ENCODE measurements around the gene NUP35.

The NUP35 gene, protein sequence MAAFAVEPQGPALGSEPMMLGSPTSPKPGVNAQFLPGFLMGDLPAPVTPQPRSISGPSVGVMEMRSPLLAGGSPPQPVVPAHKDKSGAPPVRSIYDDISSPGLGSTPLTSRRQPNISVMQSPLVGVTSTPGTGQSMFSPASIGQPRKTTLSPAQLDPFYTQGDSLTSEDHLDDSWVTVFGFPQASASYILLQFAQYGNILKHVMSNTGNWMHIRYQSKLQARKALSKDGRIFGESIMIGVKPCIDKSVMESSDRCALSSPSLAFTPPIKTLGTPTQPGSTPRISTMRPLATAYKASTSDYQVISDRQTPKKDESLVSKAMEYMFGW

DNA sequence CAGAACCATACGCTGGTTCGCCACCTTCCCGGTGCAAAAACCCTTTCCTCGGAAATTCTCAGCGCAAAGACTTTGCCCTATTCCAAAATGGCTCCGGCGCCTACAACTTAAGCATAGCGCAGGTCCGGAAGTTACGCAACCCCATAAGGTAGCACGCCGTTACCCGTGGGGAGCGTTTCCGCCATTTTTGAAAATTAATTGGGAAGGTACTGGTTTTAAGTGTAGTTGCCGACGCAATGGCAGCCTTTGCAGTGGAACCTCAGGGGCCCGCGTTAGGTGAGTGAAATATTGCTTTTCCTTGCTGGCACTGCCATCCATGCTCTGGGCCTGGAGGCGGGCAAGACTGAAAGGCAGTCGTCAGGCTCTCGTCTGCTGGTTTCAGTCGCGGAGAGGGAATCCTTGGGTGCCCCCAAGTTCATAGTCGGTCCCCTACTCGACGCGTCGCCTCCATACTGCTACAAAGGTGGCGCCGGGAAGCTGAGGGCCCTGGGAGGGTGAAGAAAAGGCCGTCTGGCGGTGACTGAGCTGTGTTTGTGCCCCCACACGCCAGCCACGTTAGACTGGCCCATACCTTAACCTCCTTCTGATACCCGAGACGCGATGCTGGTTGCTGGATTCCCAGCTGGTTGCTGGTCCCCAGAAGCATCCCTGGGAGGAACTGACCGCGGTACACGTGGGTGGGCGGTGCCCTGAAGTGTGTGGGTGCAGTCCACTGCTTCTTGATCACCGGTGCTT, at the start of gene NUP35:
Gene NUP35 (plus strand): TSS at position 222 of the 735 bp plus-strand sequence. CDS start 15 bp downstream, at position 237.
- peak; percentile 91 for DNase-seq (ENCODE audit: low spot score)

DNA sequence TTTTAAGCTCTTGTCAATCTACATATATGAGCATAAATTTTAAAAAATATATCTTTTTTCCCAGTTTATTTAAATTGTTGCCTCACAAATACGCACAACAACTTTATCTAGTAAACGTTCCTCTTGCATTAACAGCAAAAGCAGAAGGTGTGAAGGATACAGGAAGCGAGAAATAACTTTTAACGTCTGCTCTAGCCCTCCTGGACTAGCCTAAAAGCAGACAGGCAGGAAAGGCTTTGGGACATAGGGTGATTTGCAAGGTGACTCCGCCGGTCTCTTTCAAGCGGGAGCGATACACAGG, 46.1 kb upstream of the NUP35 start:
- no peak for DNase-seq (ENCODE audit: low spot score)

- DNase-seq (ENCODE audit: low spot score), result peak; percentile 97
Observed at GRCh38 chr2:183078464-183079138, 45.6 kb upstream of the NUP35 start, which contains the start of gene DUSP19. TSS of gene DUSP19 (plus strand) at chr2:183078747. CDS start at chr2:183078934, 187 bp downstream.

- DNase-seq (ENCODE audit: low spot score), result peak; percentile 62
Observed at GRCh38 chr2:183079139-183079775, 45.0 kb upstream of the NUP35 start.

- peak; percentile 75 for DNase-seq (ENCODE audit: low spot score)
Observed at GRCh38 chr2:183081911-183082310, 42.3 kb upstream of the NUP35 start.

- no peak for DNase-seq (ENCODE audit: low spot score)
Observed at GRCh38 chr2:183088061-183088460, 36.2 kb upstream of the NUP35 start.

GRCh38 chr2:183089192-183089851, 34.9 kb upstream of the NUP35 start:
- DNase-seq (ENCODE audit: low spot score), result no peak

DNA sequence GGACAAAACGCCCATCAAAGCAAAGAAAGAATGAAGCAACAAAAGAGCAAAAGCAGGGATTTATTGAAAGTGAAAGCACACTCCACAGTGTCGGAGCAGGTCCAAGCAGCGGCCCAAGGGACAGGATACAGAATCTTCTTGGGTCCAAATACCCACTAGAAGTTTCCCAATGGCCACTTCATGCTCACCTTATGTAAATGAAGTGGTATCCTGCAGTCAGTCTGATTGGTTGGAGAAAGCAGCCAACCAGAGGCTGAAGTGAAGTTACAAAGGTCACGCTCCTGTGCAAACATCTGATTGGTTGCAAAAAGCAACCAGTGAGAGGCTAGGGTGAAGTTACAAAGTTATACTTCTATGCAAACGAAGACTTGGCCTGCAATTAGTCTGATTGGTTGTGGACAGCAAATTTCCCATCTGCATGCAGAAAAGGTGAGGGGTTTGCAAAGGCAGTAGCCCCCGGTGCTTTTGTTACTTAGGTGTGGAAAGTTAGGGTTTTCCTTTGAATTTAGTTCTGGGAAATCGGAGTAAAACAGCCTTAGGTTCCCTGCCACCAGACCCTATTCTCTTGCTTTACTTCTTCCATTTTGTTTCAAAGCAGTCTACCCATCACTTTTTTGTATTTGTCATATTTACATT, 32.8 kb upstream of the NUP35 start:
- DNase-seq (ENCODE audit: low spot score), result no peak

DNA sequence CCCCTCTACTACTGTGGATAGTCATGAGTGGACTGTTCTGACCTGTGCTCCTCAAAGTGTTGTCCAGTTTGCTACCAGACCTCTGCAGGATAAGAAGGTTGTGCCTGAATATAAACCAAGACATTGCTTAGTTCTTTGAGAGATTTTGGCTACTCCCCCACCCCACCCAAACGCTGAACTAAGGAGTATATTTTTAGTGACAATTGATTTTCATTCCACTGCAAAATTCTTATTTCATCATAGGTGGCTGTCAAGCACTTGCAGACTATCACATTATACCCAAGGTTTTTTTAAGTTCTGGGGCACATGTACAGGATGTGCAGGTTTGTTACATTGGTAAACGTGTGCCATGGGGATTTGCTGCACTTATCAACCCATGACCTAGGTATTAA, 32.3 kb upstream of the NUP35 start:
- no peak for DNase-seq (ENCODE audit: low spot score)

DNA sequence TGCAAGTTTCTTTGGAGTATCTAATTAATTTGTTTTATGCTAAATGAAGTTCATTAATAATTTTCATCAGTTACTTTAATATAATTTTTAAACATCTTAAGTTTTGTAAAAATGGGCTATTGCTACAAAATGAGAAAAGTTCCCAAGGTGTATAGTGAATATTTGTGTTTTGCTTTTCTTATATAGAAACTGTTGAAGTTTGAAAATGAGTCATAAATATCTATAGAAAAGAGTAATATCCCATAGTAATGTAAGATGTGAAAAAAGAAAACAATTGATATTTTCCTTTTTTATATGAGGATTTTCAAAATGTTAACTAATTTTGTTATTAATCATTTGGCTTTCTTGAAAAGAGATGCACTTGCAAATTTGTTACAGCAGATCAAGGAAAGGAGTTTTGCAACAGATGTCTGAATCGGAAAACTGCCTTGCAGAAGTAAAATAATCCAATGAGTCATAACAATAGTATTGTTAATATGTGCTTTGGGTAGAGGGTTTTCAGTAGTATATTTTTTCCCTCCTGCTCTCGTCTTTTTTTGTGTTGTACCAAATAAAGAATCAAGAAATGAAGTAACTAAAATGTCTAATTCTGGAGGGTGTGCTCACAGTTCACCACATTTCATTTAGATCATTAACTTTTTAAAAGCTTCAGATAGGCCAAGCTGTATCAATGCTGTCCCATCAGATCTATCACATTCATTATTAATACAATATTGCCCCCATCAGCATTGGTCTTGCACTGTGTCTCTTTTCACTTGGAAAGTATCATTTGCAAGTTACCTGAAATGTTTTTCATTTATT, 30.2 kb upstream of the NUP35 start:
- no peak for DNase-seq (ENCODE audit: low spot score)

DNA sequence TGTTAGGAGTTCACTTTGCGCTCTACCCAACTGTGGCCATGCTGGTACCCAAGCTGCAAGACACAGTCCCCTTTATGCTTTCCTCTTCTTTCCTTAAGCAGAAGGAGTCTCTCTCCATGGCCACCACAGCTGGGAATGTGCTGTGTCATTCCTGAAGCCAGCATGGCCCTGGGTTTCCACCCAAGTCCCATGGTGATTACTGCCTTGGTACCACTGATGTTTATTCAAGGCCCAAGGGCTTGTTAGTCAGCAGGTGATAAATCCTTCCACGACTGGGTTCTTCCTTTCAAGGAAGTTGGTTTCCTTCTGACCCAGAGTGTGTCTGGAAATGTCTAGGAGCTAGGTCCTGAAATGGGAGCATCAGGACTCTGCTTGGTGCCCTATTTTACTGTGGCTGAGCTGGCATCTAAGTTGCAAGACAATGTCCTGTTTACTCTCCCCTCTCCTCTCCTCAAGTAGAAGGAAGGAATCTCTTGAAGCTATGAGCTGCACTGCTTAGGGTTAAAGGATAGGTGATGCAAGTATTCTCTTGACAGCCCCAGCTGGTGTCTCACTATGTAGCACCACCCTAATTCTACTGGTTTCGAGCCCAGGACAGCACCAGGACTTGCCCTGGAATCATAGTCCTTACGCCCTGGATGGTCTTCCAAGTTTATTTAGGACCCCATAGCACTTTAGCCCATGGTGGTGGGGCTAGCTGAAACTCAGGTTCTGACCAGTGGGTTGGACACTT, 18.7 kb upstream of the NUP35 start:
- no peak for DNase-seq (ENCODE audit: low spot score)

- no peak for DNase-seq (ENCODE audit: low spot score)
Observed at GRCh38 chr2:183112577-183112976, 11.7 kb upstream of the NUP35 start.

DNA sequence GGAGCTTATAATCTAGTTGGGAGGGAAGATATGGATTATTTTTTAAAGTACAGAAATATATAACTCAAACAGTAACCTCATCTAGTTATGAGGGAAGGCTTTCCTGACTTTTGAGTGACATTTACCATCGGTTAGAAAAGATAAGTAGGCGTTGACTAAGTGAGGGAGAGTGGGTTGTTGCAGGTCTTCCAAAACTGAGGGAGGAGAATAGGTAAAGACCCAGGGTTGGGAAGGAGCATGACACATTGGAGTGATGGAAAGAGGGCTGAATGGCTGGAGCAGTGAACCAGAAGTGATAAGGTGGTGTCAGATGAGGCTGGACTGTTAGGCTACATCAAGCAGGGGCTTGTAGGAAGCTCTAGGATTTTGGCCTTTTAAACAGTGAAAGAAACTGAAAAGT, 10.6 kb upstream of the NUP35 start:
- DNase-seq (ENCODE audit: low spot score), result no peak

GRCh38 chr2:183117226-183117625, 7.0 kb upstream of the NUP35 start:
- no peak for DNase-seq (ENCODE audit: low spot score)

- peak; percentile 24 for DNase-seq (ENCODE audit: low spot score)
Observed at GRCh38 chr2:183123117-183123958, 905 bp upstream of the NUP35 start.

DNA sequence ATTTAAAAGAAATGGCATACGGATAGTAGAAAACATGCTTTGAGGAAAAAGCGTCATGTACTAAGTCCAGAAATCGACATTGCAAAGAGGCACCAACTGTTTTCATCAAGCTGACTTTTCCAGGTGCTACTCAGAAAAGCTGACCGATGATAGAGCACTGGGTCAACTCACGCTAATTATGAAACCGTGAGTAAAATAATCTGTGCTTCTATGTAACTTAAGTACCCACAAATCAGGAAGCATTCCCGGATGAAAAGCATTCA, 353 bp upstream of the NUP35 start:
- no peak for DNase-seq (ENCODE audit: low spot score)

GRCh38 chr2:183124957-183125255, 663 bp downstream of the NUP35 start:
- DNase-seq (ENCODE audit: low spot score), result no peak

- no peak for DNase-seq (ENCODE audit: low spot score)
Observed at GRCh38 chr2:183125659-183126341, 1.6 kb downstream of the NUP35 start.

GRCh38 chr2:183126635-183127034, 2.4 kb downstream of the NUP35 start:
- DNase-seq (ENCODE audit: low spot score), result no peak

Measured in Ammon's horn (tissue), 1 donor.